Dendritic cell treated with granulocyte-macrophage colony-stimulating factor and Interleukin-4, amounts not matched to agents 40 ng/mL and 50 ng/mL, for 4 days (primary cell): ENCODE measurements around the gene PAFAH2.
A peak's percentile ranks its signal among the peaks of the same experiment; 100 is the strongest.

Experiments
- H3K27ac Mint-ChIP-seq: one replicate; pipeline ENCODE4 v1.8.0; 2022; ENCODE audit warnings: mild to moderate bottlenecking, mixed read lengths
- H3K27me3 Mint-ChIP-seq: one replicate; pipeline ENCODE4 v1.8.0; 2022; ENCODE audit warnings: mild to moderate bottlenecking, mixed read lengths
- H3K36me3 Mint-ChIP-seq: one replicate; pipeline ENCODE4 v1.8.0; 2022; ENCODE audit warnings: low read depth, mixed read lengths
- H3K4me1 Mint-ChIP-seq: one replicate; pipeline ENCODE4 v1.8.0; 2022; ENCODE audit warnings: low read depth, mixed read lengths
- H3K4me3 Mint-ChIP-seq: one replicate; pipeline ENCODE4 v1.8.0; 2022; ENCODE audit warnings: mild to moderate bottlenecking, moderate library complexity, mixed read lengths
- H3K9me3 Mint-ChIP-seq: one replicate; pipeline ENCODE4 v1.8.0; 2022; ENCODE audit warnings: mixed read lengths
- intact Hi-C: fragments of 100-400 bp; cut with micrococcal nuclease; formaldehyde crosslinking; loops from one replicate; pipeline ENCODE4 v1.15.0; 2022

PAFAH2 gene

DNA sequence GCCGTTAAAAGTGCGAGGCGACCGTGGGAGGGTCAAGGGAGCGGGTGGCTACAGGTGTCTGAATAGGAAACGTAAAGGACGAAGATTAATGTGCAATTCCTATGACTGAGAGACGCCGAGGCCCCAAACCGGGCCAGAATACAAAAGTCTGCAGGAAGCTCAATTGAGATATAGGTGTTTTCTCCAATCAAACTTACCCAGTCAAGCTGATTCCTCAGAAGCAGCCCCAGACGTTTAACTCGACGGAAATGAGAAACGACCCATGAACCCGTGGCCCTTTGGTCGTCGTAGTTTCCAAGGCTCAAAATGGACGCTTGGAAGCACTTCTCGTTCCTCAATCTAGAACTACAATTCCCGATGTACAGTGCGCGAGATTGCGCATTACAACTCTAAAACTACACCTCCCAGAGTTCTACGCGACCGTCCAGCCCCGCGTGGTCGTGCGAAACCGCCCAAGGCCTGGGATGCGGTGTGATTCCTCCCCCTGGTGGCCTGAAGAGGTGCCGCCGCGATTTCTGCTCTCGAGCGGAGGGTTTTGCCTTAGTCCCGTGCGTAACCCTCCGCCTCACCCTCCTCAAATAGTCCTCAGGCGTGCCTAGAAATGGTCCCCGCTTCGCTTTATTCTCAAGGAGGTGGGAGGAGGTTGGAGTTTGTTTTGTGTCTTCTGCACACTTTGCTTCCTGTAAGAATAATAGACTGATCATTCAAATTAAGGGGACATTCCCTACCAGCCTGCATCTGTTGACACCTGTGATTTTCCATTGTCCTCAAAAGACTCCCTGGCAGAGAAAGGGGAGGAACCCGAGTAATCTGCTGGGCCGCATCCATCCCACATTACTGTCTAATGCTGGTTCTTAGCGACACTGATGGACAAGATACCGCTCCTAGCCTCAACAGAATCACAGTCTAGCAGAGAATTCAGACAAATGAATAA, at the start of gene PAFAH2:
Gene PAFAH2, minus strand, starts transcription at position 236 of the 934 bp plus-strand sequence. CDS start 7,247 bp downstream, outside the sequence.
- Mint-ChIP-seq H3K4me1 (peaks cover 38% of the 10 kb centered on the region), H3K27me3 (no peaks in the 10 kb centered on the region), H3K4me3 (peak within 1 kb of the TSS; percentile 97), H3K9me3 (no peaks in the 10 kb centered on the region), H3K36me3 (peaks cover 22% of the 10 kb centered on the region), H3K27ac (peak within 1 kb of the TSS; percentile 97)
- intact Hi-C loops = loop anchor here (1.0 to 5.0 kb wide), 3 partner anchors 93 to 176 kb away; no protein-coding TSS in a partner anchor

DNA sequence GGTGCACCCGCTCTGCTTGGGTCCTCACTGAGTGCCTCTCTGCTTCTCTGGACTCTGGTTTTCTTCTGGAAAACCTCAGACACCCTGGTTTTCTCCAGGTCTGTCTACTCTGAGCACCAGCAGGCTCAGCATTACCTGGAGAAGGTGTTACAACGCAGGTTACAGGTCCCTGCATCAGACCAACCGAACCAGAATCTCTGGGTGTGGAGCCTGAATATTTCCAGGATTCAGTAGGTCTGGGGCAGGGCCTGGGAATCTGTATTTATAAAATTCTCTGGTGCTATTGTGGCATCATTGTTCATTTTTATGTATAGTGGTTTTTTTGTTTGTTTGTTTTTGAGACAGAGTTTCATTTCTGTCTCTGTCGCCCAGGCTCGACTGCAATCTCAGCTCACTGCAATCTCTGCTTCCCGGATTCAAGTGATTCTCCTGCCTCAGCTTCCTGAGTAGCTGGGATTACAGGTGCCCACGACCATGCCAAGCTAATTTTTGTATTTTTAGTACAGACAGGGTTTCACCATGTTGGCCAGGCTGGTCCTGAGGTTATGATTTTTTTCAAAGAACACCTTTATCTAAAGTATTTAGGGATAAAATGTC, 49.5 kb upstream of the PAFAH2 start:
- Mint-ChIP-seq H3K27ac (no peak overlapping the region), H3K27me3 (peaks cover 83% of the 10 kb centered on the region), H3K4me3 (no peak overlapping the region), H3K9me3 (no peaks in the 10 kb centered on the region), H3K4me1 (peaks cover 14% of the 10 kb centered on the region), H3K36me3 (no peaks in the 10 kb centered on the region)
- intact Hi-C loops = no loop called here

- H3K9me3 Mint-ChIP-seq = no peaks in the 10 kb centered on the region
- H3K36me3 Mint-ChIP-seq = no peaks in the 10 kb centered on the region
- H3K27ac Mint-ChIP-seq = no peak overlapping the region
- peaks cover 84% of the 10 kb centered on the region for H3K27me3 Mint-ChIP-seq
- no peak overlapping the region for H3K4me3 Mint-ChIP-seq
- peaks cover 14% of the 10 kb centered on the region for H3K4me1 Mint-ChIP-seq
- intact Hi-C loops = no loop called here
These were observed 48.6 kb upstream of the PAFAH2 start for GRCh38 chr1:26046246-26047095.

- H3K27ac Mint-ChIP-seq = no peak within 1 kb of the TSS
- H3K4me1 Mint-ChIP-seq = peaks cover 14% of the 10 kb centered on the region
- no peak within 1 kb of the TSS for H3K4me3 Mint-ChIP-seq
- no peaks in the 10 kb centered on the region for H3K36me3 Mint-ChIP-seq
- peaks cover 85% of the 10 kb centered on the region for H3K27me3 Mint-ChIP-seq
- no peaks in the 10 kb centered on the region for H3K9me3 Mint-ChIP-seq
- intact Hi-C loops = no loop called here
These were observed 47.9 kb upstream of the PAFAH2 start, which contains the start of gene SLC30A2 for GRCh38 chr1:26045722-26046245. Gene SLC30A2, minus strand, starts transcription at chr1:26046118. Its CDS starts 222 bp downstream, at chr1:26045896.

DNA sequence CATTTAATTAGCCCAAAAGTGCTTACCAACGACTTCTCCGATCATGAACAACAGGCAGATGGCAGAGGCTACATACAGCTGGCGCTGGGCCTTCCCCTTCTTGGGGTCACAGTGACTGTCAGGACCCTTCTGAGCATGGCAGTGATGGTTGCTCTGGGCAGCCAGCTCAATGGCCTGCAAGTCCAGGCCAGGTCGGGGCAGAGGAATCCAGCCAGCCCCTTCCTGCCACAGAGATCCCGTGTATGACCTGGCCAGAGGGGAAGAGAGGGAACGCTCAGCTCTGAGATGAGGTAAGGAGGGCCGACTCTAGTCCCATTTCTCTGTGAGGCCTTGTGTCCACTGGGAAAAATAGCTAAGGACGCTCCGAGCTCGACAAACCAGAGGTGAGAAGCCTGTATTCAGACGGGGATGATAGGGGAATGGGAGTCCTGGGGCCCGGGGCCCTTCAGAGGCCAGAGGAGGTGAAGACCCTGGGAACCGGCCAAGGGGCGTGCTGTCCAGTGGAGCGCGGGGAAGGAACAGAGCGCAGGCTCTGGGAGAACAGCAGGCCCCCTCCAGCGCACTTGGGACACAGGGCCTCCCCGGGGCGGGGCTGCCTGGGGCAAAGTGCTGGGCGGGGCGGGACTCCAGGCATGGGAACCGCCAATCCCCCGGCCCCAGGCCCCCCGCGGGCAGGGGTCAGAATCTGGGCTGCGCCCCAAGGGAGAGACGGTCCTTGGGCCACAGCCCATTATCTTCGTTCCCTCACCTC, 47.3 kb upstream of the PAFAH2 start:
- no peaks in the 10 kb centered on the region for H3K36me3 Mint-ChIP-seq
- peaks cover 78% of the 10 kb centered on the region for H3K27me3 Mint-ChIP-seq
- intact Hi-C loops = no loop called here
- no peak overlapping the region for H3K4me3 Mint-ChIP-seq
- no peak overlapping the region for H3K27ac Mint-ChIP-seq
- H3K9me3 Mint-ChIP-seq = no peaks in the 10 kb centered on the region
- peaks cover 13% of the 10 kb centered on the region for H3K4me1 Mint-ChIP-seq

DNA sequence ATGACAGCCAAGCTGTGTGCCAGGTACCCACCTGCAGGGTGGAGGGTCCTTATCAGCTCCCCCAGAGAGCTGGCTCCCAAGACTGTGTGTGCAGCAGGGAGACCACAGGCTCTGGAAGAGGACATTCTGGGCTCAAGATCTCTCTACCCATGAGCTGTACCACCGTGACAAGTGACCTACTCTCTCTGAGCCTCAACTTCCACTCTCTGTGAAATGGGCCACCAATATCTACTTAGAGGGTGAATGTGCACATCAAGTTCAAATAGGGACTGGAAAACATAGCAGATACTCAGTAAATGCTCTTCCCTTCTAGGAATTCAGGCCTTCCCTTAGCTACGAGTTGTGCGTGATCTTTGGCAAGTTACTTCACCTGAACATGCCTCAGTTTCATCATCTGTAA, 46.6 kb upstream of the PAFAH2 start:
- Mint-ChIP-seq H3K9me3 (no peaks in the 10 kb centered on the region), H3K27me3 (peaks cover 79% of the 10 kb centered on the region), H3K36me3 (no peaks in the 10 kb centered on the region), H3K27ac (no peak overlapping the region), H3K4me1 (peaks cover 8% of the 10 kb centered on the region), H3K4me3 (no peak overlapping the region)
- intact Hi-C loops = no loop called here

DNA sequence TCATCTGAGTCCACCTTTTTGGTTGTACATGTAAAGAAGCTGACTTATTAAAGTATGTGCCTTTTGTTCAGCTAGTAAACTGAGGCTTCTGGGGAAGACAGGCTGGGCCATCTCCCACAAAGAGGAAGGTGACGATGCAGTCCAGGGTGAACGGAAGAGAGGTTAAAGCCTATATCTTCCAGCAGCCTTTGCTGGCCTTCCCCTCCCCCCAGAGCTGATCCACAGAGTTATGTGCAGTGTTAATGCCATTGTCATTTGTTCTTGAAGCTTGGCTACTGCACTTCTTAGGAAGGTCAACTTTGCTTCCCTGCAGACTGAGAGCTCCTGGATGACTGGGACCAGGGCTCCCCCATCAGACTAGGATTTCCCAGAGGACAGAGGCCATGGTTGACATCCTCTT, 45.9 kb upstream of the PAFAH2 start:
- intact Hi-C loops = no loop called here
- Mint-ChIP-seq H3K4me1 (peaks cover 8% of the 10 kb centered on the region), H3K9me3 (no peaks in the 10 kb centered on the region), H3K27me3 (peaks cover 77% of the 10 kb centered on the region), H3K4me3 (no peak overlapping the region), H3K27ac (no peak overlapping the region), H3K36me3 (no peaks in the 10 kb centered on the region)

GRCh38 chr1:26041978-26042377, 44.1 kb upstream of the PAFAH2 start:
- no peaks in the 10 kb centered on the region for H3K9me3 Mint-ChIP-seq
- intact Hi-C loops = no loop called here
- H3K4me3 Mint-ChIP-seq = no peak overlapping the region
- H3K4me1 Mint-ChIP-seq = peaks cover 8% of the 10 kb centered on the region
- no peak overlapping the region for H3K27ac Mint-ChIP-seq
- peaks cover 73% of the 10 kb centered on the region for H3K27me3 Mint-ChIP-seq
- H3K36me3 Mint-ChIP-seq = no peaks in the 10 kb centered on the region

DNA sequence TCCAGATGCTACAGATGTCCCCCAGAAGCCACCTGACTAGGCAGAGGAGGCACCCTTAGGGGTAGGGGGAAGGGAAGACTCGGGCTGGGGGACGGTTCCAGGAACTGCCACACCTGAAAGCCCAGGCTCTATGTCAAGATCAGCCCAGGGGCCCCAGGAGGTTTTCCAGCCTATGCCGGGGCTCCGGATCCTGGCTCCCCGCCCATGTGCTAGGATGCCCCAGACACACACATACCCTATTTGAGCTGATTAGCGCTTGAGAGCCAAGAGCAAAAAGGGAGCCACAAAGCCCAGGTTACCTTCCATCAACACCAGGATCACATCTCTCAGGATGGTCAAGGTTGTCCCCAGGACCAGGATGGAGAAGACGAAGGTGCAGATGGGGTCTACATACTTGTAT, 43.5 kb upstream of the PAFAH2 start:
- H3K27ac Mint-ChIP-seq = no peak overlapping the region
- H3K4me3 Mint-ChIP-seq = no peak overlapping the region
- H3K36me3 Mint-ChIP-seq = no peaks in the 10 kb centered on the region
- H3K27me3 Mint-ChIP-seq = peaks cover 73% of the 10 kb centered on the region
- no peaks in the 10 kb centered on the region for H3K9me3 Mint-ChIP-seq
- intact Hi-C loops = no loop called here
- H3K4me1 Mint-ChIP-seq = peaks cover 3% of the 10 kb centered on the region

DNA sequence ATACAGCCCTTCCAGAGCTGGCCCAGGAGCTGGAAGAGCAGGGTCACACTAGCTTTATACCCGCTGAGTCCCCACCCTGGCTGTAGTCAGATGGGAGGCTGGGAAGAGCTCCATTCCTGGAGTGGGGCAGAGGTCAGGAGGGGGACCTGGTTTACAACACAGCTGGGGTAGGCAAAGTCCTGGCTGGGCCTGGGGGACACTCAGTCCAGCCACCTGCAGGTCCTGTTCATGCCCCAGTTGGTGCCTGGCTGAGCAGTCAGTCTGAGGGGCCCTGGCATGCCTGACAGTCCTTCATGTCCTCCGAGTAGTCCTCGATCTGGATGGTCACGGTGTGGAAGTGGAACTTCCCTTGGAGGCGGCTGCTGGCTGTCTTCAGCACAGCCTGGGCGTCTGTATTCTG, 41.0 kb upstream of the PAFAH2 start:
- Mint-ChIP-seq H3K27ac (no peak overlapping the region), H3K4me3 (no peak overlapping the region), H3K27me3 (peaks cover 65% of the 10 kb centered on the region), H3K36me3 (peaks cover 7% of the 10 kb centered on the region), H3K9me3 (no peaks in the 10 kb centered on the region), H3K4me1 (peaks cover 21% of the 10 kb centered on the region)
- intact Hi-C loops = loop anchor here (5.0 kb wide), 1 partner anchor 123 kb away; no protein-coding TSS in a partner anchor

GRCh38 chr1:26038477-26038876, 40.6 kb upstream of the PAFAH2 start:
- no peak overlapping the region for H3K27ac Mint-ChIP-seq
- peaks cover 21% of the 10 kb centered on the region for H3K4me1 Mint-ChIP-seq
- peaks cover 7% of the 10 kb centered on the region for H3K36me3 Mint-ChIP-seq
- no peak overlapping the region for H3K4me3 Mint-ChIP-seq
- intact Hi-C loops = loop anchor here (5.0 kb wide), 1 partner anchor 124 kb away; no protein-coding TSS in a partner anchor
- H3K27me3 Mint-ChIP-seq = peaks cover 65% of the 10 kb centered on the region
- H3K9me3 Mint-ChIP-seq = no peaks in the 10 kb centered on the region

DNA sequence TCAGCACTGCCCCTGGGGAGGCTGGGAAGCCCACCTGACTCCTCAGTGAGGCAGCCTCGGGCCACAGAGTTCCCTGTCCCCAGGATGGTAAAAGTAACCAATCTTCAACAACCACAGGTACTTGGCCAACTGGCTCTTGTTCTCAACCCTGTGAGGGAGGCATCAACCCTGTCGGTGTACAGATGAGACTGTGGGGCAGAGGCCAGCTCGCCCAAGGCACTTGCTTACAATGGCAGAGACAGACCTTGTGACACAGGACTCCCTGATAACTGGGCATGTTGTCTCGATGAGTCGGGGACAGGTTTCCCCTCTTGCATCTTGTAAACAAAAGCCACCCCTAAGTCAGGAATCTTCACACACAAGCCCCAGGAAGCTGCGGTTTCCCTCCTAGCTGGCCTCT, 40.0 kb upstream of the PAFAH2 start:
- H3K4me1 Mint-ChIP-seq = peaks cover 21% of the 10 kb centered on the region
- no peaks in the 10 kb centered on the region for H3K9me3 Mint-ChIP-seq
- intact Hi-C loops = loop anchor here (5.0 kb wide), 1 partner anchor 124 kb away; no protein-coding TSS in a partner anchor
- no peak overlapping the region for H3K27ac Mint-ChIP-seq
- H3K36me3 Mint-ChIP-seq = peaks cover 7% of the 10 kb centered on the region
- H3K27me3 Mint-ChIP-seq = peaks cover 60% of the 10 kb centered on the region
- H3K4me3 Mint-ChIP-seq = no peak overlapping the region
